Right lobe of liver (tissue), 6 donors: Measurements from ENCODE around the gene RHBDF1. TPM values are rescaled to one million over a fixed set of nuclear protein-coding genes. Genes with fewer than 3 reads are reported as not detected.

Experiments
- ATAC-seq, 4 donors: fragments of 200-7000 bp; cut with Tn5 transposase; one replicate each; pipeline ENCODE4 v1.9.1; 2020; ENCODE audit warnings: mild to moderate bottlenecking in 4 of 4, moderate library complexity in 4 of 4
- DNase-seq, 3 donors: peaks; one replicate each; pipeline ENCODE4 v3.0.0-alpha.2; 2020
- H3K27ac ChIP-seq, 3 donors: fragments of 200-600 bp; one replicate each; pipeline ENCODE4 v1.8.0; 2022
- H3K27me3 ChIP-seq, 2 donors: fragments of 200-600 bp; one replicate each; pipeline ENCODE4 v1.8.0; 2022
- H3K36me3 ChIP-seq, 4 donors: fragments of 200-600 bp; sonication (generic) in 1 of 4; one replicate each; pipeline versions ENCODE4 v1.5.1 to v1.8.0; 2017 to 2022; ENCODE audit warnings: control low read depth in 1 of 4
- H3K4me1 ChIP-seq, 4 donors: fragments of 200-600 bp; sonication (generic) in 1 of 4; one replicate each; pipeline versions ENCODE4 v1.5.1 to v1.8.0; 2017 to 2022; ENCODE audit warnings: control low read depth in 1 of 4
- H3K4me3 ChIP-seq, 3 donors: fragments of 200-600 bp; one replicate each; pipeline ENCODE4 v1.8.0; 2022
- H3K9me3 ChIP-seq, 4 donors: fragments of 200-600 bp; sonication (generic) in 1 of 4; one replicate each; pipeline versions ENCODE4 v1.5.1 to v1.8.0; 2017 to 2022; ENCODE audit warnings: control low read depth in 1 of 4
- POLR2A ChIP-seq: fragments of 450-650 bp; IDR thresholded peaks from one replicate; pipeline ENCODE4 v1.6.1; 2017; ENCODE audit warnings: antibody characterized with exemption, mild to moderate bottlenecking
- WGBS: methylation state at CpG from one replicate; pipeline ENCODE4 v1.1.6; 2018; ENCODE audit warnings: low coverage, low lambda C conversion rate; ENCODE audit not compliant: insufficient coverage; ENCODE audit errors: missing lambda C conversion rate; 5-methylcytosine and 5-hydroxymethylcytosine counted together
- intact Hi-C, 2 donors: fragments of 100-400 bp; cut with DNase I; formaldehyde crosslinking; loops; one replicate each; pipeline versions ENCODE4 v1.11.2 to v1.14.1; 2022
- total RNA-seq, 6 experiments: library from RNA; depleted of rRNA in 2 of 6; stranded (reverse); fragments of >200 nt in 2 of 6; fragmentation: NEBNext Ultra II Directional in 3 of 6; extraction: Animal tissue kit (Norgen Biotek cat#: 25700) in 3 of 6; gene quantifications; one replicate each; pipeline versions ENCODE4 v1.1.0 to v1.2.4, GENCODE V29; 2016 to 2023
- TF ChIP-seq, protein P1 (sequence below), 4 donors: fragments of 200-600 bp in 3 of 4; fragments of 450-650 bp in 1 of 4; IDR thresholded peaks; one replicate each; pipeline versions ENCODE4 v1.5.1 to v1.8.0; 2016 to 2022; ENCODE audit warnings: antibody characterized with exemption in 4 of 4, mild to moderate bottlenecking in 2 of 4
- donor health status: DM: no; HTN: yes; CAD: no.
- donor health status: DM: no; HTN: no; CAD: no.
- donor health status: DM: no; HTN: no; CAD: no.
- donor health status: DM: no; HTN: yes; CAD: no.
- donor health status: DM: no; HTN: yes; CAD: no.

The RHBDF1 gene
- total RNA-seq, 6 experiments from 2014 or later, result 5.0 to 14.3 (median 7.1) TPM

DNA sequence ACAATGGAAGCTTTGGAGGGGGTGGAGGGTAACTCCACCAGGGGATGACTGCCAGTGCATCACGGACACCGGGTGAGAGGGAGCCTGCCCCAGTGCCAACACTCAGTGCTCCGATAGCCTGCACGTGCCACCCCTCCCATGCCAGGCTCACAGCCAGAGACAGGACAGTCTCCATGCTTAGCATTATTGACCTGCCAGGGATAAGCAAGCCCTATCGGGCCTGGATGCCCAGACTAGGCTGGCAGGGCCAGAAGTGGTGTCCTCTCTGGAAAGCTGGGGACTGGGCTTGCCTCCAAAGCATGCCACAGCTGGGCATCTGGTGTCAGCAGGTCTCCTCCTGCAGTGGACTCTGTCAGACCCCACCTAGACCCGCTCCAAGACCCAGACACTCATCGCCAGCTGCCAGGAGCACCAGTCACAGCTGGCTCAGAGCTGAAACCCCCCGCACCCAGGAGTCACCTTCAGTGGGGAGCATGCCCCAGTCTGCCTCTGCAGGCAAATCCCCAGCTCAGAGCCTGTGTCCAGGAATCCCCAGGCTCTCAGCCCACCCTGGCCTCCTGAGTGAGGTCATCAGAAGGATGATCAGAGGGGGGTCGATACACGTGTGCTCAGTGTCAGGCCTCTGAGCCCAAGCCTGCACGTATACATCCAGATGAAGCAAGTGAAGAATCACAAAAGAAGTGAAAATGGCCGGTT is 1.8 kb upstream of the RHBDF1 start:
- Histone ChIP-seq H3K27ac (no peak overlapping the region), H3K27me3 (no peaks in the 10 kb centered on the region), H3K4me1 (peaks cover 0 to 33% (median 13%) of the 10 kb centered on the region in 4 donors), H3K36me3 (no peaks in the 10 kb centered on the region), H3K9me3 (no peaks in the 10 kb centered on the region), H3K4me3 (no peak overlapping the region)
- peak in 2 of 4 donors; percentile 0 to 25 for ATAC-seq
- TF ChIP-seq POLR2A, result no peak
- TF ChIP-seq, protein P1, sequence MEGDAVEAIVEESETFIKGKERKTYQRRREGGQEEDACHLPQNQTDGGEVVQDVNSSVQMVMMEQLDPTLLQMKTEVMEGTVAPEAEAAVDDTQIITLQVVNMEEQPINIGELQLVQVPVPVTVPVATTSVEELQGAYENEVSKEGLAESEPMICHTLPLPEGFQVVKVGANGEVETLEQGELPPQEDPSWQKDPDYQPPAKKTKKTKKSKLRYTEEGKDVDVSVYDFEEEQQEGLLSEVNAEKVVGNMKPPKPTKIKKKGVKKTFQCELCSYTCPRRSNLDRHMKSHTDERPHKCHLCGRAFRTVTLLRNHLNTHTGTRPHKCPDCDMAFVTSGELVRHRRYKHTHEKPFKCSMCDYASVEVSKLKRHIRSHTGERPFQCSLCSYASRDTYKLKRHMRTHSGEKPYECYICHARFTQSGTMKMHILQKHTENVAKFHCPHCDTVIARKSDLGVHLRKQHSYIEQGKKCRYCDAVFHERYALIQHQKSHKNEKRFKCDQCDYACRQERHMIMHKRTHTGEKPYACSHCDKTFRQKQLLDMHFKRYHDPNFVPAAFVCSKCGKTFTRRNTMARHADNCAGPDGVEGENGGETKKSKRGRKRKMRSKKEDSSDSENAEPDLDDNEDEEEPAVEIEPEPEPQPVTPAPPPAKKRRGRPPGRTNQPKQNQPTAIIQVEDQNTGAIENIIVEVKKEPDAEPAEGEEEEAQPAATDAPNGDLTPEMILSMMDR (IDR thresholded peaks at IDR 0.05), result no peak
- 50% methylated on average over 2 of the region's 12 CpGs for WGBS
- peak in 1 of 3 donors; percentile 72 for DNase-seq
- intact Hi-C loops, result no loop called here

DNA sequence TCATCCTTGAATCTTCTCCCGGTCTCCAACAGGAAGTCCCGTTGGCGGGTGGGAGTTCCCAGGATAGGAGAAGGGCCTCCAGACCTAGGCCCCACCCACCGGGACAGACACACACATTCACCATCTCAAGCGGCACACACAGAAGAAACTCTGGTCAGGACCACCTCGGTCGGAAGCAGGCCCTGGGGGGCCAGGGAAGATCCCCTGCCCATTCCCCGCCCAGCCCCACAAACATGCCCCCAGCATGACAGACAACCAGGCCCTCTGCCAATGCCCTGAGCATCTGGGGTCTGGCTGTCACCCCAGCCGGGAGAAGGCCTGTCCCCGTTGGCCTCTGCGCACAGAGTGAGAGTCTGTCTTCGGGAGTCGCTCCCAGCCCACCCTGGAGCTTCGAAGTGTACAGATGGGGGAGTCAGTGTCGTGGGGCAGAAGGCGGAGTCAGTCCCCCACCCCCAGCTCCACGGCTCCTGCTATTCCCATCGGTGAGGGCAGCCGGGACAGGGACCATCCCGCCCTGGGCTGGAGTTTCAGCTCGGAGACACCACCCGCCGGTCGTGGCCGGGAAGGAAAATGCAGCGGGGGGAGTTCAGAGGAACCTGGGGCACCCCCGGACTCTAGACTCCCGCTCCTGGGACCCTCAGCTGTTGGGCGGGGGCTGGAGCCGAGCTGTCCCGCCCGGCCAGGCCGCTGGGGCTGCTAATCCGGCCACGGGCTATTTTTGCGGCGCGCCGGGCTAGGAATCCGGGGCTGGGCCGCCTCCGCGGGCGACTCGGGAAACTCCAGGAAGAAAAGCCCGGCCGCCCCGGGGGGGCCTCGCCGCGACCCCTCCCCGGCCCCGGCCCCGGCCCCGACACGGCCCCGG is 660 bp downstream of the RHBDF1 start:
- intact Hi-C loops, result no loop called here
- no peak for DNase-seq
- H3K27me3 ChIP-seq, result no peaks in the 10 kb centered on the region
- TF ChIP-seq, protein P1 (IDR thresholded peaks at IDR 0.05), result no peak
- TF ChIP-seq POLR2A, result peak; percentile 25
- ATAC-seq, result peak in 3 of 4 donors; percentile 12 to 17 (median 14)
- H3K36me3 ChIP-seq, result no peaks in the 10 kb centered on the region
- no peaks in the 10 kb centered on the region for H3K9me3 ChIP-seq
- H3K4me1 ChIP-seq, result peaks cover 0 to 16% (median 4%) of the 10 kb centered on the region in 4 donors
- peak overlapping the region; percentile 46 to 47 (median 47) for H3K27ac ChIP-seq
- peak overlapping the region; percentile 54 to 70 (median 64) for H3K4me3 ChIP-seq
- WGBS, result 6% methylated on average over 20 of the region's 57 CpGs

- no peak for ATAC-seq
- no peak for DNase-seq
Observed at GRCh38 chr16:71210-71539, 1.3 kb downstream of the RHBDF1 start.

GRCh38 chr16:69181-69580 is 3.2 kb downstream of the RHBDF1 start:
- no CpG with 5 or more reads among the region's 8 CpGs for WGBS
- intact Hi-C loops, result no loop called here
- Histone ChIP-seq H3K4me1 (peaks cover 0 to 12% (median 2%) of the 10 kb centered on the region in 4 donors), H3K36me3 (no peaks in the 10 kb centered on the region), H3K27ac (no peak overlapping the region), H3K9me3 (no peaks in the 10 kb centered on the region), H3K4me3 (no peak overlapping the region), H3K27me3 (no peaks in the 10 kb centered on the region)
- DNase-seq (peak in 1 of 3 donors; percentile 13), ATAC-seq (no peak)
- TF ChIP-seq POLR2A, result no peak
- TF ChIP-seq, protein P1 (IDR thresholded peaks at IDR 0.05), result no peak

More at GRCh38 chr16:71210-71539, 1.3 kb downstream of the RHBDF1 start:
- intact Hi-C loops, result no loop called here
- Histone ChIP-seq H3K36me3 (no peaks in the 10 kb centered on the region), H3K27ac (no peak overlapping the region), H3K4me3 (peak overlapping the region in 2 of 3 donors; percentile 54 to 70), H3K9me3 (no peaks in the 10 kb centered on the region), H3K4me1 (peaks cover 0 to 12% (median 2%) of the 10 kb centered on the region in 4 donors), H3K27me3 (no peaks in the 10 kb centered on the region)
- TF ChIP-seq POLR2A, result no peak
- TF ChIP-seq, protein P1 (IDR thresholded peaks at IDR 0.05), result no peak
- 75% methylated on average over 3 of the region's 5 CpGs for whole genome bisulfite sequencing
